Activated CD8-positive, alpha-beta T cell treated with anti-CD3 and anti-CD28 coated beads, Interleukin-2, amount 10 ng/mL, durations not matched to agents 7 days and 5 days (primary cell): ENCODE data around the gene COL4A1. TPM values are rescaled to one million over a fixed set of nuclear protein-coding genes. Genes with fewer than 3 reads are reported as not detected.

Experiments
- ATAC-seq: fragments of 150-1000 bp; cut with Tn5 transposase; one replicate; pipeline ENCODE4 v1.10.0; 2021; ENCODE audit warnings: moderate library complexity
- CTCF ChIA-PET: fragments of 350-600 bp; sonication (Branson Sonifier 250); formaldehyde crosslinking; loops from one replicate; lab custom pipeline; 2021; ENCODE audit warnings: antibody characterized with exemption; lab: Charles Lee
- POLR2A ChIA-PET: fragments of 350-600 bp; sonication (Branson Sonifier 250); formaldehyde crosslinking; loops from one replicate; lab custom pipeline; 2021; ENCODE audit warnings: antibody characterized with exemption; lab: Charles Lee
- DNase-seq: peaks from one replicate; pipeline ENCODE4 v3.0.0-alpha.2; 2020
- H3K27ac Mint-ChIP-seq: one replicate; pipeline ENCODE4 v1.8.0; 2021; ENCODE audit warnings: mild to moderate bottlenecking, mixed read lengths
- H3K27me3 Mint-ChIP-seq: one replicate; pipeline ENCODE4 v1.8.0; 2021; ENCODE audit warnings: low read depth, mixed read lengths
- H3K36me3 Mint-ChIP-seq: one replicate; pipeline ENCODE4 v1.8.0; 2021; ENCODE audit warnings: low read depth, mixed read lengths
- H3K4me1 Mint-ChIP-seq: one replicate; pipeline ENCODE4 v1.8.0; 2021; ENCODE audit warnings: low read depth, mixed read lengths
- H3K4me3 Mint-ChIP-seq: one replicate; pipeline ENCODE4 v1.8.0; 2021; ENCODE audit warnings: mild to moderate bottlenecking, mixed read lengths
- H3K9me3 Mint-ChIP-seq: one replicate; pipeline ENCODE4 v1.8.0; 2022; ENCODE audit warnings: mixed read lengths; ENCODE audit not compliant: insufficient read depth
- total RNA-seq, 2 experiments: library from RNA; stranded (reverse); gene quantifications; one replicate each; pipeline ENCODE4 v1.2.3, GENCODE V29; 2021

The COL4A1 gene
- total RNA-seq, 2 experiments from 2014 or later, result not detected

- ATAC-seq (no peak), DNase-seq (no peak)
- H3K9me3 Mint-ChIP-seq, result no peaks in the 10 kb centered on the region
- peaks cover 65% of the 10 kb centered on the region for H3K27me3 Mint-ChIP-seq
- CTCF ChIA-PET, result no interaction called here
- POLR2A ChIA-PET, result no interaction called here
- H3K27ac Mint-ChIP-seq, result no peak overlapping the region
- H3K4me1 Mint-ChIP-seq, result peaks cover 4% of the 10 kb centered on the region
- no peak overlapping the region for H3K4me3 Mint-ChIP-seq
- no peaks in the 10 kb centered on the region for H3K36me3 Mint-ChIP-seq
Measured at GRCh38 chr13:110301606-110302553, 5.1 kb downstream of the COL4A1 start.

GRCh38 chr13:110301083-110301482 lies 5.9 kb downstream of the COL4A1 start:
- Mint-ChIP-seq H3K4me3 (no peak overlapping the region), H3K27me3 (peaks cover 62% of the 10 kb centered on the region), H3K4me1 (peaks cover 4% of the 10 kb centered on the region), H3K36me3 (no peaks in the 10 kb centered on the region), H3K9me3 (no peaks in the 10 kb centered on the region), H3K27ac (no peak overlapping the region)
- ChIA-PET CTCF (no interaction called here), POLR2A (no interaction called here)
- ATAC-seq (no peak), DNase-seq (no peak)

GRCh38 chr13:110300090-110300815 lies 6.7 kb downstream of the COL4A1 start:
- ChIA-PET CTCF (no interaction called here), POLR2A (no interaction called here)
- H3K4me3 Mint-ChIP-seq, result no peak overlapping the region
- H3K36me3 Mint-ChIP-seq, result no peaks in the 10 kb centered on the region
- no peaks in the 10 kb centered on the region for H3K9me3 Mint-ChIP-seq
- ATAC-seq (no peak), DNase-seq (no peak)
- peaks cover 4% of the 10 kb centered on the region for H3K4me1 Mint-ChIP-seq
- H3K27ac Mint-ChIP-seq, result no peak overlapping the region
- H3K27me3 Mint-ChIP-seq, result peaks cover 54% of the 10 kb centered on the region

GRCh38 chr13:110299283-110299840 lies 7.6 kb downstream of the COL4A1 start:
- Mint-ChIP-seq H3K27ac (no peak overlapping the region), H3K27me3 (peaks cover 45% of the 10 kb centered on the region), H3K4me3 (no peak overlapping the region), H3K9me3 (no peaks in the 10 kb centered on the region), H3K4me1 (peaks cover 4% of the 10 kb centered on the region), H3K36me3 (no peaks in the 10 kb centered on the region)
- DNase-seq (no peak), ATAC-seq (no peak)
- CTCF ChIA-PET, result no interaction called here
- POLR2A ChIA-PET, result no interaction called here

- Mint-ChIP-seq H3K27me3 (peaks cover 43% of the 10 kb centered on the region), H3K9me3 (no peaks in the 10 kb centered on the region), H3K4me3 (no peak overlapping the region), H3K36me3 (no peaks in the 10 kb centered on the region), H3K4me1 (peaks cover 4% of the 10 kb centered on the region), H3K27ac (no peak overlapping the region)
- no peak for ATAC-seq
- DNase-seq, result no peak
- POLR2A ChIA-PET, result no interaction called here
- CTCF ChIA-PET, result no interaction called here
Measured at GRCh38 chr13:110298505-110299282, 8.3 kb downstream of the COL4A1 start.

GRCh38 chr13:110297766-110298504 lies 9.0 kb downstream of the COL4A1 start:
- no peak overlapping the region for H3K4me3 Mint-ChIP-seq
- H3K9me3 Mint-ChIP-seq, result no peaks in the 10 kb centered on the region
- H3K36me3 Mint-ChIP-seq, result no peaks in the 10 kb centered on the region
- ATAC-seq (no peak), DNase-seq (no peak)
- ChIA-PET POLR2A (no interaction called here), CTCF (no interaction called here)
- no peak overlapping the region for H3K27ac Mint-ChIP-seq
- peaks cover 38% of the 10 kb centered on the region for H3K27me3 Mint-ChIP-seq
- H3K4me1 Mint-ChIP-seq, result peaks cover 4% of the 10 kb centered on the region

GRCh38 chr13:110297011-110297410 lies 9.9 kb downstream of the COL4A1 start:
- ATAC-seq, result no peak
- H3K36me3 Mint-ChIP-seq, result no peaks in the 10 kb centered on the region
- H3K4me1 Mint-ChIP-seq, result peaks cover 4% of the 10 kb centered on the region

GRCh38 chr13:110294622-110295021 lies 12.3 kb downstream of the COL4A1 start:
- Mint-ChIP-seq H3K27ac (no peak overlapping the region), H3K4me3 (no peak overlapping the region), H3K9me3 (no peaks in the 10 kb centered on the region), H3K27me3 (peaks cover 22% of the 10 kb centered on the region), H3K4me1 (peaks cover 4% of the 10 kb centered on the region), H3K36me3 (no peaks in the 10 kb centered on the region)
- ChIA-PET CTCF (no interaction called here), POLR2A (no interaction called here)
- ATAC-seq (no peak), DNase-seq (no peak)

More at GRCh38 chr13:110297011-110297410, 9.9 kb downstream of the COL4A1 start:
- H3K27me3 Mint-ChIP-seq, result peaks cover 34% of the 10 kb centered on the region
- ChIA-PET CTCF (no interaction called here), POLR2A (no interaction called here)
- no peak for DNase-seq
- no peaks in the 10 kb centered on the region for H3K9me3 Mint-ChIP-seq
- no peak overlapping the region for H3K27ac Mint-ChIP-seq
- no peak overlapping the region for H3K4me3 Mint-ChIP-seq

- CTCF ChIA-PET, result no interaction called here
- H3K36me3 Mint-ChIP-seq, result no peaks in the 10 kb centered on the region
- no peak overlapping the region for H3K27ac Mint-ChIP-seq
- DNase-seq (no peak), ATAC-seq (no peak)
- H3K9me3 Mint-ChIP-seq, result no peaks in the 10 kb centered on the region
- H3K27me3 Mint-ChIP-seq, result peaks cover 18% of the 10 kb centered on the region
- H3K4me1 Mint-ChIP-seq, result peaks cover 4% of the 10 kb centered on the region
- POLR2A ChIA-PET, result no interaction called here
- no peak overlapping the region for H3K4me3 Mint-ChIP-seq
Measured at GRCh38 chr13:110294146-110294545, 12.8 kb downstream of the COL4A1 start.

- Mint-ChIP-seq H3K4me3 (no peak overlapping the region), H3K9me3 (no peaks in the 10 kb centered on the region), H3K4me1 (peaks cover 4% of the 10 kb centered on the region), H3K36me3 (no peaks in the 10 kb centered on the region), H3K27ac (no peak overlapping the region), H3K27me3 (peaks cover 13% of the 10 kb centered on the region)
- ATAC-seq, result no peak
- ChIA-PET POLR2A (no interaction called here), CTCF (no interaction called here)
- DNase-seq, result no peak
Measured at GRCh38 chr13:110293649-110294048, 13.3 kb downstream of the COL4A1 start.

GRCh38 chr13:110293037-110293436 lies 13.9 kb downstream of the COL4A1 start:
- no peaks in the 10 kb centered on the region for H3K4me1 Mint-ChIP-seq
- CTCF ChIA-PET, result no interaction called here
- no peak overlapping the region for H3K27ac Mint-ChIP-seq
- H3K4me3 Mint-ChIP-seq, result no peak overlapping the region
- H3K36me3 Mint-ChIP-seq, result no peaks in the 10 kb centered on the region
- DNase-seq (no peak), ATAC-seq (no peak)
- peaks cover 9% of the 10 kb centered on the region for H3K27me3 Mint-ChIP-seq
- H3K9me3 Mint-ChIP-seq, result no peaks in the 10 kb centered on the region
- POLR2A ChIA-PET, result no interaction called here
